ENCODE data around the gene RGS3.

The RGS3 gene

DNA sequence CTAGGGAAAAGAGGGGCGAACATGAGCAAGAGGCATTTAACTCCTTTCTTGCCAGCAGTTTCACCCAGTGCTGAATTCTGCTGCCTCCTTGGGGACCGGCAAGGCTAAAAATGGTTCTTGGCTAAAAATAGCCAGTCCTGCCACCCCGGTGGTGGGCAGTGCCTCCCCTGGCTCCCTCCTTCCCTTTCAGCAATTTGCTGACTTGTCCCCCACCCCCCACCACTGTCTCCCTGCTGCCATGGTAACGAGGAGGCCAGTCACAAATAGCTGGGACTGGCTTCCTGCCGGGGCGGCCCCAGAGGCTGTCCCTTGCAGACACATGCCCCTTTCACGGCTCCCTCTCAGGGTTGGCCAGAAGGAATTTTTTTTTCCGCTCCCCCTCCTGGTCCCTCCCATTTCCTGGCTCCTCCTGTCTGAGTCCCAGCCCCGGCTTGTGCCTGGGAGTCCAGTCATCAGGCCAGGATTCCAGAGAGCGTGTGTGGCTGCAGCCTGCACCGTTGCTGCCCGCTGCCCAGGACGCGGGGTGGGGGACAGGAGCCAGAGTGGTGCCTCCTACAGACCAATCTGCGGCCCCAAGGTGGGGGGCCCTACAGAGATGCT is 130.3 kb downstream of the RGS3 start:
- Histone ChIP-seq H3K27me3 (no peaks in the 10 kb centered on the region), H3K27ac (peak overlapping the region; percentile 81 to 92), H3K4me3 (peak overlapping the region; percentile 52 to 59), H3K4me1 (peaks cover 0 to 89% (median 73%) of the 10 kb centered on the region in 4 donors), H3K9me3 (no peaks in the 10 kb centered on the region), H3K36me3 (peaks cover 24 to 36% (median 31%) of the 10 kb centered on the region in 3 donors)
- peak; percentile 95 to 99 for DNase-seq
- intact Hi-C loops (cut with DNase I; ENCODE audit: low total_unique reads), result no loop called here
- TF ChIP-seq, protein P1, sequence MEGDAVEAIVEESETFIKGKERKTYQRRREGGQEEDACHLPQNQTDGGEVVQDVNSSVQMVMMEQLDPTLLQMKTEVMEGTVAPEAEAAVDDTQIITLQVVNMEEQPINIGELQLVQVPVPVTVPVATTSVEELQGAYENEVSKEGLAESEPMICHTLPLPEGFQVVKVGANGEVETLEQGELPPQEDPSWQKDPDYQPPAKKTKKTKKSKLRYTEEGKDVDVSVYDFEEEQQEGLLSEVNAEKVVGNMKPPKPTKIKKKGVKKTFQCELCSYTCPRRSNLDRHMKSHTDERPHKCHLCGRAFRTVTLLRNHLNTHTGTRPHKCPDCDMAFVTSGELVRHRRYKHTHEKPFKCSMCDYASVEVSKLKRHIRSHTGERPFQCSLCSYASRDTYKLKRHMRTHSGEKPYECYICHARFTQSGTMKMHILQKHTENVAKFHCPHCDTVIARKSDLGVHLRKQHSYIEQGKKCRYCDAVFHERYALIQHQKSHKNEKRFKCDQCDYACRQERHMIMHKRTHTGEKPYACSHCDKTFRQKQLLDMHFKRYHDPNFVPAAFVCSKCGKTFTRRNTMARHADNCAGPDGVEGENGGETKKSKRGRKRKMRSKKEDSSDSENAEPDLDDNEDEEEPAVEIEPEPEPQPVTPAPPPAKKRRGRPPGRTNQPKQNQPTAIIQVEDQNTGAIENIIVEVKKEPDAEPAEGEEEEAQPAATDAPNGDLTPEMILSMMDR (IDR thresholded peaks at IDR 0.05), result peak in 1 of 2 experiments; percentile 21

- Histone ChIP-seq H3K9me3 (no peaks in the 10 kb centered on the region), H3K27me3 (no peaks in the 10 kb centered on the region), H3K4me3 (peak overlapping the region; percentile 52 to 59), H3K36me3 (peaks cover 24 to 36% (median 31%) of the 10 kb centered on the region in 3 donors), H3K27ac (peak overlapping the region; percentile 81 to 92), H3K4me1 (peaks cover 0 to 89% (median 77%) of the 10 kb centered on the region in 4 donors)
- TF ChIP-seq, protein P1 (IDR thresholded peaks at IDR 0.05), result no peak
- intact Hi-C loops (cut with DNase I; ENCODE audit: low total_unique reads), result no loop called here
- peak; percentile 51 to 88 for DNase-seq
These were observed 131.2 kb downstream of the RGS3 start for GRCh38 chr9:113594484-113595299.

- TF ChIP-seq, protein P1 (IDR thresholded peaks at IDR 0.05), result no peak
- intact Hi-C loops (cut with DNase I; ENCODE audit: low total_unique reads), result no loop called here
- Histone ChIP-seq H3K4me3 (no peak overlapping the region), H3K27me3 (no peaks in the 10 kb centered on the region), H3K36me3 (peaks cover 24 to 31% (median 29%) of the 10 kb centered on the region in 3 donors), H3K4me1 (peaks cover 0 to 98% (median 92%) of the 10 kb centered on the region in 4 donors), H3K9me3 (no peaks in the 10 kb centered on the region), H3K27ac (peak overlapping the region; percentile 74 to 81)
- no peak for DNase-seq
These were observed 133.2 kb downstream of the RGS3 start for GRCh38 chr9:113596616-113597320.

GRCh38 chr9:113597390-113598241 is 134.1 kb downstream of the RGS3 start:
- Histone ChIP-seq H3K9me3 (no peaks in the 10 kb centered on the region), H3K36me3 (peaks cover 24 to 31% (median 29%) of the 10 kb centered on the region in 3 donors), H3K27ac (peak overlapping the region; percentile 74 to 81), H3K4me3 (no peak overlapping the region), H3K27me3 (no peaks in the 10 kb centered on the region), H3K4me1 (peaks cover 0 to 99% (median 92%) of the 10 kb centered on the region in 4 donors)
- TF ChIP-seq, protein P1 (IDR thresholded peaks at IDR 0.05), result no peak
- intact Hi-C loops (cut with DNase I; ENCODE audit: low total_unique reads), result no loop called here
- no peak for DNase-seq

GRCh38 chr9:113598451-113598850 is 134.9 kb downstream of the RGS3 start:
- no peak for DNase-seq
- TF ChIP-seq, protein P1 (IDR thresholded peaks at IDR 0.05), result no peak
- no peak overlapping the region for H3K4me3 ChIP-seq
- no peaks in the 10 kb centered on the region for H3K9me3 ChIP-seq
- H3K27ac ChIP-seq, result peak overlapping the region; percentile 74 to 81
- peaks cover 0 to 99% (median 96%) of the 10 kb centered on the region in 4 donors for H3K4me1 ChIP-seq
- no peaks in the 10 kb centered on the region for H3K27me3 ChIP-seq
- H3K36me3 ChIP-seq, result peaks cover 24 to 31% (median 29%) of the 10 kb centered on the region in 3 donors
- intact Hi-C loops (cut with DNase I; ENCODE audit: low total_unique reads), result no loop called here

All from tibial artery (tissue), 4 donors.